ENCODE data around the gene WDR6. TPM values are rescaled to one million over a fixed set of nuclear protein-coding genes. Genes with fewer than 3 reads are reported as not detected.

WDR6 gene
- total and polyA plus RNA-seq, 4 experiments from 2014 or later: 105 to 295 (median 215) TPM

- Mint-ChIP-seq H3K36me3 (peaks cover 0 to 46% of the 10 kb centered on the region in 2 donors), H3K4me3 (peak within 1 kb of the TSS; percentile 89 to 98 (median 95)), H3K9me3 (peaks cover 0 to 1% (median 0%) of the 10 kb centered on the region in 8 donors), H3K27ac (peak within 1 kb of the TSS; percentile 91 to 95 (median 93)), H3K4me1 (peaks cover 15 to 54% (median 33%) of the 10 kb centered on the region in 4 donors), H3K27me3 (no peaks in the 10 kb centered on the region)
- DNase-seq: peak; percentile 64 to 70 (median 69)
- POLR2A ChIA-PET (ENCODE audit: partially characterized antibody): interaction anchor here (0.6 to 22.1 kb wide), 9 partner anchors 3 to 103 kb away, joined by 3 to 629 read pairs (median 6); partner anchors contain the start of genes DALRD3, IMPDH2, NDUFAF3 and P4HTM
- Histone ChIP-seq H3K27ac (ENCODE audit: low read depth, low read length) (peak within 1 kb of the TSS; percentile 79), H3K27me3 (ENCODE audit: insufficient read depth, low read length) (no peaks in the 10 kb centered on the region), H3K36me3 (ENCODE audit: insufficient read depth, low read length) (peaks cover 36% of the 10 kb centered on the region), H3K4me1 (ENCODE audit: insufficient read depth, low read length) (peaks cover 42% of the 10 kb centered on the region), H3K4me3 (ENCODE audit: low read length in 2 of 2) (peak within 1 kb of the TSS; percentile 61 to 89), H3K9me3 (ENCODE audit: control insufficient read depth in 1 of 2, low read length in 2 of 2) (no peaks in the 10 kb centered on the region)
- CTCF ChIA-PET (ENCODE audit: partially characterized antibody): interaction anchor here (1.5 to 15.4 kb wide), 3 partner anchors 8 to 29 kb away, joined by 4 to 216 read pairs (median 173); partner anchors contain the start of genes IMPDH2, P4HTM and WDR6
- intact Hi-C loops (cut with micrococcal nuclease): no loop called here
Observed at GRCh38 chr3:49017971-49018706, 10.9 kb downstream of the WDR6 start, which contains the start of gene DALRD3. Gene DALRD3, minus strand, starts transcription at chr3:49018580. Its CDS starts 16 bp downstream, at chr3:49018564.

GRCh38 chr3:49018707-49019006 lies 11.5 kb downstream of the WDR6 start:
- POLR2A ChIA-PET (ENCODE audit: partially characterized antibody): interaction anchor here (0.6 to 22.1 kb wide), 6 partner anchors 3 to 96 kb away, joined by 3 to 629 read pairs (median 236); partner anchors contain the start of genes DALRD3, IMPDH2, NDUFAF3 and P4HTM
- CTCF ChIA-PET (ENCODE audit: partially characterized antibody): interaction anchor here (11.0 to 15.4 kb wide), 2 partner anchors 9 to 29 kb away, joined by 173 to 216 read pairs; partner anchors contain the start of genes P4HTM and WDR6
- peaks cover 35% of the 10 kb centered on the region for H3K36me3 ChIP-seq (ENCODE audit: insufficient read depth, low read length)
- intact Hi-C loops (cut with micrococcal nuclease): no loop called here
- Mint-ChIP-seq H3K4me1 (peaks cover 16 to 56% (median 37%) of the 10 kb centered on the region in 4 donors), H3K27me3 (no peaks in the 10 kb centered on the region), H3K36me3 (peaks cover 0 to 44% of the 10 kb centered on the region in 2 donors), H3K4me3 (peak overlapping the region; percentile 89 to 98 (median 92)), H3K9me3 (peaks cover 0 to 1% (median 0%) of the 10 kb centered on the region in 8 donors), H3K27ac (peak overlapping the region; percentile 91 to 95 (median 93))
- DNase-seq: no peak
- H3K27ac ChIP-seq (ENCODE audit: low read depth, low read length): peak overlapping the region; percentile 79
- H3K4me3 ChIP-seq (ENCODE audit: low read length in 2 of 2): peak overlapping the region; percentile 61 to 89
- no peaks in the 10 kb centered on the region for H3K27me3 ChIP-seq (ENCODE audit: insufficient read depth, low read length)
- H3K4me1 ChIP-seq (ENCODE audit: insufficient read depth, low read length): peaks cover 48% of the 10 kb centered on the region
- H3K9me3 ChIP-seq (ENCODE audit: control insufficient read depth in 1 of 2, low read length in 2 of 2): no peaks in the 10 kb centered on the region

GRCh38 chr3:49019941-49020329 lies 12.7 kb downstream of the WDR6 start:
- CTCF ChIA-PET (ENCODE audit: partially characterized antibody): interaction anchor here (11.0 to 15.4 kb wide), 2 partner anchors 10 to 31 kb away, joined by 173 to 216 read pairs; partner anchors contain the start of genes P4HTM and WDR6
- peak overlapping the region; percentile 70 to 95 (median 88) for H3K27ac Mint-ChIP-seq
- H3K36me3 Mint-ChIP-seq: peaks cover 12 to 45% of the 10 kb centered on the region in 2 donors
- Histone ChIP-seq H3K27me3 (ENCODE audit: insufficient read depth, low read length) (no peaks in the 10 kb centered on the region), H3K27ac (ENCODE audit: low read depth, low read length) (peak overlapping the region; percentile 97), H3K4me3 (ENCODE audit: low read length in 2 of 2) (peak overlapping the region; percentile 65 to 98), H3K9me3 (ENCODE audit: control insufficient read depth in 1 of 2, low read length in 2 of 2) (no peaks in the 10 kb centered on the region), H3K36me3 (ENCODE audit: insufficient read depth, low read length) (peaks cover 34% of the 10 kb centered on the region), H3K4me1 (ENCODE audit: insufficient read depth, low read length) (peaks cover 49% of the 10 kb centered on the region)
- POLR2A ChIA-PET (ENCODE audit: partially characterized antibody): interaction anchor here (0.7 to 22.1 kb wide), 7 partner anchors 1 to 310 kb away, joined by 3 to 629 read pairs (median 96); partner anchors contain the start of genes DALRD3, IMPDH2, NDUFAF3 and P4HTM
- no peaks in the 10 kb centered on the region for H3K27me3 Mint-ChIP-seq
- H3K4me3 Mint-ChIP-seq: peak overlapping the region; percentile 89 to 98 (median 95)
- peaks cover 16 to 66% (median 37%) of the 10 kb centered on the region in 4 donors for H3K4me1 Mint-ChIP-seq
- H3K9me3 Mint-ChIP-seq: peaks cover 0 to 1% (median 0%) of the 10 kb centered on the region in 8 donors
- DNase-seq: no peak
- intact Hi-C loops (cut with micrococcal nuclease): loop anchor here (2.0 to 10.0 kb wide), 3 partner anchors 75 to 325 kb away; partner anchors contain the start of genes QRICH1, SLC25A20 and USP4

GRCh38 chr3:49020330-49021212 lies 13.4 kb downstream of the WDR6 start:
- Histone ChIP-seq H3K27ac (ENCODE audit: low read depth, low read length) (peak overlapping the region; percentile 97), H3K9me3 (ENCODE audit: control insufficient read depth in 1 of 2, low read length in 2 of 2) (no peaks in the 10 kb centered on the region), H3K36me3 (ENCODE audit: insufficient read depth, low read length) (peaks cover 34% of the 10 kb centered on the region), H3K4me3 (ENCODE audit: low read length in 2 of 2) (peak overlapping the region; percentile 65 to 98), H3K27me3 (ENCODE audit: insufficient read depth, low read length) (no peaks in the 10 kb centered on the region), H3K4me1 (ENCODE audit: insufficient read depth, low read length) (peaks cover 49% of the 10 kb centered on the region)
- peak overlapping the region; percentile 70 to 99 (median 93) for H3K27ac Mint-ChIP-seq
- H3K9me3 Mint-ChIP-seq: peaks cover 0 to 1% (median 0%) of the 10 kb centered on the region in 8 donors
- H3K27me3 Mint-ChIP-seq: no peaks in the 10 kb centered on the region
- no peak for DNase-seq
- intact Hi-C loops (cut with micrococcal nuclease): loop anchor here (1.0 to 10.0 kb wide), 6 partner anchors 9 to 324 kb away; partner anchors contain the start of genes IMPDH2, P4HTM, QRICH1 and SLC25A20
- H3K4me3 Mint-ChIP-seq: peak overlapping the region; percentile 94 to 98 (median 96)
- ChIA-PET POLR2A (ENCODE audit: partially characterized antibody) (interaction anchor here (0.8 to 22.1 kb wide), 17 partner anchors 1 to 793 kb away, joined by 3 to 629 read pairs (median 7); partner anchors contain the start of genes DALRD3, IMPDH2, NDUFAF3 and NME6), CTCF (ENCODE audit: partially characterized antibody) (interaction anchor here (1.7 to 15.4 kb wide), 5 partner anchors 11 to 150 kb away, joined by 5 to 216 read pairs (median 18); partner anchors contain the start of genes KLHDC8B, P4HTM, QRICH1 and WDR6)
- peaks cover 16 to 71% (median 39%) of the 10 kb centered on the region in 4 donors for H3K4me1 Mint-ChIP-seq
- H3K36me3 Mint-ChIP-seq: peaks cover 17 to 45% of the 10 kb centered on the region in 2 donors

- Histone ChIP-seq H3K27ac (ENCODE audit: low read depth, low read length) (peak overlapping the region; percentile 97), H3K4me3 (ENCODE audit: low read length in 2 of 2) (peak overlapping the region; percentile 65 to 98), H3K4me1 (ENCODE audit: insufficient read depth, low read length) (peaks cover 49% of the 10 kb centered on the region), H3K9me3 (ENCODE audit: control insufficient read depth in 1 of 2, low read length in 2 of 2) (no peaks in the 10 kb centered on the region), H3K27me3 (ENCODE audit: insufficient read depth, low read length) (no peaks in the 10 kb centered on the region), H3K36me3 (ENCODE audit: insufficient read depth, low read length) (peaks cover 34% of the 10 kb centered on the region)
- H3K36me3 Mint-ChIP-seq: peaks cover 18 to 45% of the 10 kb centered on the region in 2 donors
- H3K27me3 Mint-ChIP-seq: no peaks in the 10 kb centered on the region
- H3K9me3 Mint-ChIP-seq: peaks cover 0 to 1% (median 0%) of the 10 kb centered on the region in 8 donors
- CTCF ChIA-PET (ENCODE audit: partially characterized antibody): interaction anchor here (0.9 to 15.4 kb wide), 13 partner anchors 10 to 581 kb away, joined by 3 to 216 read pairs (median 6); partner anchors contain the start of genes KLHDC8B, P4HTM, QRICH1 and TMA7
- peak; percentile 98 for DNase-seq
- H3K4me1 Mint-ChIP-seq: peaks cover 16 to 74% (median 41%) of the 10 kb centered on the region in 4 donors
- intact Hi-C loops (cut with micrococcal nuclease): loop anchor here (1.0 to 10.0 kb wide), 6 partner anchors 8 to 323 kb away; partner anchors contain the start of genes IMPDH2, P4HTM, QRICH1 and SLC25A20
- POLR2A ChIA-PET (ENCODE audit: partially characterized antibody): interaction anchor here (0.8 to 22.1 kb wide), 31 partner anchors 0 to 918 kb away, joined by 3 to 629 read pairs (median 4); partner anchors contain the start of genes ARIH2, CCDC51, DALRD3 and IMPDH2
- H3K4me3 Mint-ChIP-seq: peak overlapping the region; percentile 94 to 98 (median 96)
- peak overlapping the region; percentile 93 to 99 (median 98) for H3K27ac Mint-ChIP-seq
Observed at GRCh38 chr3:49021213-49021812, 14.1 kb downstream of the WDR6 start.
